Brain pericyte (primary cell): ENCODE results near the gene PLEKHG4.

Experiments
- DNase-seq: peaks from one replicate; pipeline ENCODE4 v3.0.0-alpha.2; 2012; ENCODE audit warnings: low read depth, low spot score

Gene PLEKHG4

GRCh38 chr16:67279296-67280089 is at the start of gene PLEKHG4:
Gene PLEKHG4, plus strand, starts transcription at chr16:67279532. Its CDS starts 513 bp downstream, at chr16:67280045.
- DNase-seq: no peak

GRCh38 chr16:67229906-67230808 is 49.2 kb upstream of the PLEKHG4 start:
- no peak for DNase-seq

GRCh38 chr16:67230809-67231660 is 48.3 kb upstream of the PLEKHG4 start:
- DNase-seq: no peak

- no peak for DNase-seq
Observed at GRCh38 chr16:67233596-67233995, 45.7 kb upstream of the PLEKHG4 start.

GRCh38 chr16:67234180-67234597 is 45.1 kb upstream of the PLEKHG4 start:
- DNase-seq: no peak

GRCh38 chr16:67235816-67236562 is 43.3 kb upstream of the PLEKHG4 start:
- DNase-seq: no peak

- no peak for DNase-seq
Observed at GRCh38 chr16:67236563-67237395, 42.6 kb upstream of the PLEKHG4 start.

GRCh38 chr16:67237396-67238277 is 41.7 kb upstream of the PLEKHG4 start:
- no peak for DNase-seq

- no peak for DNase-seq
Observed at GRCh38 chr16:67238278-67238575, 41.1 kb upstream of the PLEKHG4 start.

- DNase-seq: no peak
Observed at GRCh38 chr16:67238806-67239470, 40.4 kb upstream of the PLEKHG4 start.

- DNase-seq: no peak
Observed at GRCh38 chr16:67240506-67240905, 38.8 kb upstream of the PLEKHG4 start.

GRCh38 chr16:67241008-67241900 is 38.1 kb upstream of the PLEKHG4 start:
- no peak for DNase-seq

- DNase-seq: no peak
Observed at GRCh38 chr16:67242138-67242730, 37.1 kb upstream of the PLEKHG4 start.

GRCh38 chr16:67243481-67243880 is 35.9 kb upstream of the PLEKHG4 start:
- DNase-seq: no peak

- DNase-seq: no peak
Observed at GRCh38 chr16:67244387-67245185, 34.7 kb upstream of the PLEKHG4 start.

GRCh38 chr16:67245186-67245585 is 34.1 kb upstream of the PLEKHG4 start:
- no peak for DNase-seq
